Lung (tissue), 12 donors: ENCODE data around the gene PCDH9. TPM values are rescaled to one million over a fixed set of nuclear protein-coding genes. Genes with fewer than 3 reads are reported as not detected.

ENCODE experiments used
- ATAC-seq: fragments of 200-7000 bp; cut with Tn5 transposase; one replicate; pipeline ENCODE4 v1.9.1; 2020; ENCODE audit warnings: moderate number of reproducible peaks; ENCODE audit not compliant: insufficient read depth, low FRiP score
- DNase-seq, 3 donors: peaks; one replicate each; pipeline ENCODE4 v3.0.0-alpha.2; 2013 to 2017
- H3K27ac ChIP-seq, 2 donors: one replicate each; pipeline ENCODE4 v1.5.1; 2013; ENCODE audit warnings: mild to moderate bottlenecking in 2 of 2, moderate library complexity in 2 of 2, control low read depth in 1 of 2, inconsistent platforms in 1 of 2, low read depth in 1 of 2, low read length in 1 of 2
- H3K27me3 ChIP-seq, 3 donors: one replicate each; pipeline ENCODE4 v1.5.1; 2013; ENCODE audit warnings: low read length in 2 of 3; ENCODE audit not compliant: control insufficient read depth in 3 of 3, insufficient read depth in 3 of 3
- H3K36me3 ChIP-seq, 4 donors: one replicate each; pipeline ENCODE4 v1.5.1; 2013; ENCODE audit warnings: low read length in 4 of 4, mild to moderate bottlenecking in 1 of 4, moderate library complexity in 1 of 4; ENCODE audit not compliant: control insufficient read depth in 4 of 4, insufficient read depth in 4 of 4
- H3K4me1 ChIP-seq, 5 donors: one replicate each; pipeline ENCODE4 v1.5.1; 2013; ENCODE audit warnings: low read length in 5 of 5, mild to moderate bottlenecking in 2 of 5, moderate library complexity in 1 of 5; ENCODE audit not compliant: control insufficient read depth in 5 of 5, insufficient read depth in 5 of 5
- H3K4me3 ChIP-seq: one replicate; pipeline ENCODE4 v1.5.1; 2013; ENCODE audit warnings: mild to moderate bottlenecking, control low read depth, moderate library complexity
- H3K9ac ChIP-seq, 2 donors: one replicate each; pipeline ENCODE4 v1.5.1; 2013; ENCODE audit warnings: low read length in 2 of 2, control low read depth in 1 of 2; ENCODE audit not compliant: insufficient read depth in 1 of 2
- H3K9me3 ChIP-seq, 4 donors: one replicate each; pipeline ENCODE4 v1.5.1; 2013; ENCODE audit warnings: low read length in 3 of 4, mild to moderate bottlenecking in 1 of 4, moderate library complexity in 1 of 4; ENCODE audit not compliant: control insufficient read depth in 4 of 4, insufficient read depth in 3 of 4
- CTCF ChIP-seq: IDR thresholded peaks from 2 replicates; pipeline ENCODE4 v1.5.1; 2012; ENCODE audit warnings: mild to moderate bottlenecking; ENCODE audit errors: control extremely low read depth, extremely low read depth
- WGBS, 2 donors: extraction: QIAGEN DNeasy Blood & Tissue Kit; methylation state at CpG; one replicate each; pipeline ENCODE4 v1.1.7; 2013; 5-methylcytosine and 5-hydroxymethylcytosine counted together
- polyA plus RNA-seq, 2 donors: library from polyadenylated mRNA; stranded (reverse); fragments of 200-250 nt; gene quantifications; one replicate each; pipeline ENCODE4 v1.2.1, GENCODE V29; 2013
- total RNA-seq, 2 donors: library from RNA; depleted of rRNA in 1 of 2; stranded (reverse); fragments of >200 nt in 1 of 2; gene quantifications; one replicate each; pipeline ENCODE4 v1.2.1, GENCODE V29; 2014 to 2021
- donor health status: control.
- donor health status: control.
- donor health status: Bipolar disorder and iron deficiency.
- donor health status: healthy.
- donor health status: DM: yes; HTN: yes; CAD: no.

The PCDH9 gene
- total and polyA plus RNA-seq, 4 donors: 0.68 to 22.2 (median 4.1) TPM

GRCh38 chr13:66359393-66359792 is 870.7 kb downstream of the PCDH9 start:
- Histone ChIP-seq H3K4me1 (no peaks in the 10 kb centered on the region), H3K27me3 (no peaks in the 10 kb centered on the region), H3K9me3 (no peaks in the 10 kb centered on the region), H3K36me3 (no peaks in the 10 kb centered on the region), H3K9ac (no peak overlapping the region), H3K27ac (no peak overlapping the region), H3K4me3 (no peak overlapping the region)
- WGBS, 2 donors: 77 to 80% methylated on average over 3 of the region's 3 CpGs
- no peak for DNase-seq
- no peak for ATAC-seq
- no peak for TF ChIP-seq CTCF

GRCh38 chr13:66358564-66358963 is 871.6 kb downstream of the PCDH9 start:
- H3K9me3 ChIP-seq: no peaks in the 10 kb centered on the region
- H3K4me3 ChIP-seq: no peak overlapping the region
- no peak for TF ChIP-seq CTCF
- no peaks in the 10 kb centered on the region for H3K27me3 ChIP-seq
- H3K4me1 ChIP-seq: peaks cover 0 to 5% (median 0%) of the 10 kb centered on the region in 5 donors
- no peaks in the 10 kb centered on the region for H3K36me3 ChIP-seq
- H3K27ac ChIP-seq: no peak overlapping the region
- H3K9ac ChIP-seq: no peak overlapping the region
- DNase-seq (no peak), ATAC-seq (no peak)

- no peak overlapping the region for H3K4me3 ChIP-seq
- DNase-seq (no peak), ATAC-seq (no peak)
- no peaks in the 10 kb centered on the region for H3K36me3 ChIP-seq
- 80 to 88% methylated on average over 5 of the region's 5 CpGs for WGBS, 2 donors
- TF ChIP-seq CTCF: no peak
- peaks cover 0 to 16% (median 0%) of the 10 kb centered on the region in 5 donors for H3K4me1 ChIP-seq
- H3K9ac ChIP-seq: no peak overlapping the region
- H3K9me3 ChIP-seq: no peaks in the 10 kb centered on the region
- no peak overlapping the region for H3K27ac ChIP-seq
- H3K27me3 ChIP-seq: no peaks in the 10 kb centered on the region
Observed at GRCh38 chr13:66357463-66357862, 872.7 kb downstream of the PCDH9 start.
